OCI-LY3 (cell line): Measurements from ENCODE around the gene TMEM30A.

Experiments
- EZH2phosphoT487 ChIP-seq: fragments of 200-600 bp; shearing (Covaris generic); IDR thresholded peaks from 2 replicates; pipeline ENCODE4 v1.6.1; 2018; ENCODE audit warnings: antibody characterized with exemption, mixed run types, low read depth
- TF ChIP-seq, protein P1 (sequence below): fragments of 200-600, 300-600 bp; sonication (generic); IDR thresholded peaks from 2 replicates; pipeline ENCODE4 v1.5.1; 2014; ENCODE audit warnings: antibody characterized with exemption, low read length, low read depth

- TF ChIP-seq, protein P1, sequence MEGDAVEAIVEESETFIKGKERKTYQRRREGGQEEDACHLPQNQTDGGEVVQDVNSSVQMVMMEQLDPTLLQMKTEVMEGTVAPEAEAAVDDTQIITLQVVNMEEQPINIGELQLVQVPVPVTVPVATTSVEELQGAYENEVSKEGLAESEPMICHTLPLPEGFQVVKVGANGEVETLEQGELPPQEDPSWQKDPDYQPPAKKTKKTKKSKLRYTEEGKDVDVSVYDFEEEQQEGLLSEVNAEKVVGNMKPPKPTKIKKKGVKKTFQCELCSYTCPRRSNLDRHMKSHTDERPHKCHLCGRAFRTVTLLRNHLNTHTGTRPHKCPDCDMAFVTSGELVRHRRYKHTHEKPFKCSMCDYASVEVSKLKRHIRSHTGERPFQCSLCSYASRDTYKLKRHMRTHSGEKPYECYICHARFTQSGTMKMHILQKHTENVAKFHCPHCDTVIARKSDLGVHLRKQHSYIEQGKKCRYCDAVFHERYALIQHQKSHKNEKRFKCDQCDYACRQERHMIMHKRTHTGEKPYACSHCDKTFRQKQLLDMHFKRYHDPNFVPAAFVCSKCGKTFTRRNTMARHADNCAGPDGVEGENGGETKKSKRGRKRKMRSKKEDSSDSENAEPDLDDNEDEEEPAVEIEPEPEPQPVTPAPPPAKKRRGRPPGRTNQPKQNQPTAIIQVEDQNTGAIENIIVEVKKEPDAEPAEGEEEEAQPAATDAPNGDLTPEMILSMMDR = no peak
- TF ChIP-seq EZH2phosphoT487 = no peak
Measured at GRCh38 chr6:75331151-75331550, 46.6 kb upstream of the TMEM30A start.
